Measurements from ENCODE around the gene ZWILCH.

The ZWILCH gene

GRCh38 chr15:66560856-66561525 lies 55.9 kb downstream of the ZWILCH start:
- H3K27me3 ChIP-seq (ENCODE audit: insufficient read depth, low read length, poor library complexity, severe bottlenecking) = no peaks in the 10 kb centered on the region
- no peak overlapping the region for H3K9ac ChIP-seq (ENCODE audit: low read depth, low read length, poor library complexity, severe bottlenecking)

DNA sequence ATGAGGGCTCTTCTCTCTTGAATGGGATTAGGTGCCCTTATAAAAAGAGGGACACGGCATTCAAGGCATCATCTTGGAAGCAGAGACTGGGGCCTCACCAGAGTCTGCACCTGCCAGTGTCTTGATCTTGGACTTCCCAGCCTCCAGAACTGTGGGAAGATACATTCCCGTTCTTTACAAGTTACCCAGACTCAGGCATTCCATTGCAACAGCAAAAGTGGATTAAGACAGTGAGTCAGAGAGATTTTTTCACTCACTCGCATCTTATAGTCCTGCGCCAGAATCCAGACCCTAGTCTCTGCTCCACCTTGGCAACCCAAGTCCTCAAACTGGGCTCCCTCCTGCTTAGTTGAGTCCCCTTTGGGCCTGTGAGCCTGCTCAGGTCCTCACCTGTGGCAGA lies 58.0 kb downstream of the ZWILCH start:
- Histone ChIP-seq H4K20me1 (ENCODE audit: insufficient read depth, low read length, poor library complexity, severe bottlenecking) (no peaks in the 10 kb centered on the region), H3K4me2 (ENCODE audit: low read depth, low read length, poor library complexity, severe bottlenecking) (no peak overlapping the region), H3K9me3 (ENCODE audit: insufficient read depth, low read depth, low read length) (no peaks in the 10 kb centered on the region), H3K36me3 (ENCODE audit: insufficient read depth, low read length) (no peaks in the 10 kb centered on the region), H2AFZ (ENCODE audit: low read length) (no peak overlapping the region), H3K79me2 (ENCODE audit: insufficient read depth, low read length) (no peaks in the 10 kb centered on the region), H3K4me3 (ENCODE audit: low read length, poor library complexity, severe bottlenecking) (no peak overlapping the region), H3F3A (ENCODE audit: low read depth) (no peaks in the 10 kb centered on the region), H3K4me1 (ENCODE audit: insufficient read depth, low read length, poor library complexity, severe bottlenecking) (no peaks in the 10 kb centered on the region), H3K27me3 (ENCODE audit: insufficient read depth, low read length, poor library complexity, severe bottlenecking) (no peaks in the 10 kb centered on the region), H3K9ac (ENCODE audit: low read depth, low read length, poor library complexity, severe bottlenecking) (no peak overlapping the region), H3K9me2 (replicated peaks; ENCODE audit: low read depth, low read length) (no peaks in the 10 kb centered on the region)
- no peak for TF ChIP-seq EZH2phosphoT487 (IDR thresholded peaks at IDR 0.05; ENCODE audit: borderline replicate concordance)
- TF ChIP-seq, protein P1, sequence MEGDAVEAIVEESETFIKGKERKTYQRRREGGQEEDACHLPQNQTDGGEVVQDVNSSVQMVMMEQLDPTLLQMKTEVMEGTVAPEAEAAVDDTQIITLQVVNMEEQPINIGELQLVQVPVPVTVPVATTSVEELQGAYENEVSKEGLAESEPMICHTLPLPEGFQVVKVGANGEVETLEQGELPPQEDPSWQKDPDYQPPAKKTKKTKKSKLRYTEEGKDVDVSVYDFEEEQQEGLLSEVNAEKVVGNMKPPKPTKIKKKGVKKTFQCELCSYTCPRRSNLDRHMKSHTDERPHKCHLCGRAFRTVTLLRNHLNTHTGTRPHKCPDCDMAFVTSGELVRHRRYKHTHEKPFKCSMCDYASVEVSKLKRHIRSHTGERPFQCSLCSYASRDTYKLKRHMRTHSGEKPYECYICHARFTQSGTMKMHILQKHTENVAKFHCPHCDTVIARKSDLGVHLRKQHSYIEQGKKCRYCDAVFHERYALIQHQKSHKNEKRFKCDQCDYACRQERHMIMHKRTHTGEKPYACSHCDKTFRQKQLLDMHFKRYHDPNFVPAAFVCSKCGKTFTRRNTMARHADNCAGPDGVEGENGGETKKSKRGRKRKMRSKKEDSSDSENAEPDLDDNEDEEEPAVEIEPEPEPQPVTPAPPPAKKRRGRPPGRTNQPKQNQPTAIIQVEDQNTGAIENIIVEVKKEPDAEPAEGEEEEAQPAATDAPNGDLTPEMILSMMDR (conservative IDR thresholded peaks at IDR 0.05; ENCODE audit: low read length) = no peak

More at GRCh38 chr15:66560856-66561525, 55.9 kb downstream of the ZWILCH start:
- Histone ChIP-seq H3K4me3 (ENCODE audit: low read length, poor library complexity, severe bottlenecking) (no peak overlapping the region), H4K20me1 (ENCODE audit: insufficient read depth, low read length, poor library complexity, severe bottlenecking) (no peaks in the 10 kb centered on the region), H2AFZ (ENCODE audit: low read length) (no peak overlapping the region), H3K9me3 (ENCODE audit: insufficient read depth, low read depth, low read length) (no peaks in the 10 kb centered on the region), H3F3A (ENCODE audit: low read depth) (no peaks in the 10 kb centered on the region), H3K36me3 (ENCODE audit: insufficient read depth, low read length) (no peaks in the 10 kb centered on the region), H3K9me2 (replicated peaks; ENCODE audit: low read depth, low read length) (no peaks in the 10 kb centered on the region), H3K4me2 (ENCODE audit: low read depth, low read length, poor library complexity, severe bottlenecking) (no peak overlapping the region), H3K79me2 (ENCODE audit: insufficient read depth, low read length) (no peaks in the 10 kb centered on the region), H3K4me1 (ENCODE audit: insufficient read depth, low read length, poor library complexity, severe bottlenecking) (no peaks in the 10 kb centered on the region)
- TF ChIP-seq, protein P1 (conservative IDR thresholded peaks at IDR 0.05; ENCODE audit: low read length) = no peak
- TF ChIP-seq EZH2phosphoT487 (IDR thresholded peaks at IDR 0.05; ENCODE audit: borderline replicate concordance) = no peak

DNA sequence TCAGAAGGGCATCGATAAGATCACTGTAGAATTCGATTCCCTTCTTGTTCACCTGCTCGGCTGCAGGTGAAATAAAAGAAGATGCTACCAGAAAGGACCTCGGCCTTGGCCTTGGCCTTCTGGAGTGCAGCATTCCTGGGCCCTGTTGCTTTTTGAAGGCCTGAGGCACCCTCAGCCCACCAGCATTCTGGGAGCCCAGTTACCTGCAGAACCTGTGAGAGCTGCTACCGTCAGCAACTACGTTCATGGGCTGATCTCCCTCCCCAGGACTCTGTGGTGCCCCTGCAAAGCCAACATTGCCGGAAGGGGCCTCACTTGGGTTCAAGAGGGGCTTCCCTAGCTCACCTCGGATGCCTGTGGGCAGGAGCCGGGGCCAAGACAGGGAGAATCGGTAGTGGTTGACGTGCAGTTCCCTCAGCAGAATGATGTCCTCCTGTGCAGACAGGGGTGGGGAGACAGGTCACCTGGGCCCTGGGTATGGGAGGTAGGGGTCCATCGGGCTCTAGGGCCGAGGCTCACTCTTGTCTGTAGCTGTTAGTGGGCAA lies 58.5 kb downstream of the ZWILCH start:
- Histone ChIP-seq H3K36me3 (ENCODE audit: insufficient read depth, low read length) (no peaks in the 10 kb centered on the region), H3K9me2 (replicated peaks; ENCODE audit: low read depth, low read length) (no peaks in the 10 kb centered on the region), H3K4me2 (ENCODE audit: low read depth, low read length, poor library complexity, severe bottlenecking) (no peak overlapping the region), H3K4me3 (ENCODE audit: low read length, poor library complexity, severe bottlenecking) (no peak overlapping the region), H4K20me1 (ENCODE audit: insufficient read depth, low read length, poor library complexity, severe bottlenecking) (no peaks in the 10 kb centered on the region), H3K79me2 (ENCODE audit: insufficient read depth, low read length) (no peaks in the 10 kb centered on the region), H3K27me3 (ENCODE audit: insufficient read depth, low read length, poor library complexity, severe bottlenecking) (no peaks in the 10 kb centered on the region), H3K9me3 (ENCODE audit: insufficient read depth, low read depth, low read length) (no peaks in the 10 kb centered on the region), H3F3A (ENCODE audit: low read depth) (no peaks in the 10 kb centered on the region), H3K9ac (ENCODE audit: low read depth, low read length, poor library complexity, severe bottlenecking) (no peak overlapping the region), H2AFZ (ENCODE audit: low read length) (no peak overlapping the region), H3K4me1 (ENCODE audit: insufficient read depth, low read length, poor library complexity, severe bottlenecking) (no peaks in the 10 kb centered on the region)
- TF ChIP-seq EZH2phosphoT487 (IDR thresholded peaks at IDR 0.05; ENCODE audit: borderline replicate concordance) = no peak
- TF ChIP-seq, protein P1 (conservative IDR thresholded peaks at IDR 0.05; ENCODE audit: low read length) = no peak

Measured in Loucy (cell line).